Measurements from ENCODE around the gene TPGS1. TPM values are rescaled to one million over a fixed set of nuclear protein-coding genes. Genes with fewer than 3 reads are reported as not detected.

The TPGS1 gene
- total and polyA plus RNA-seq, 2 donors (not counting 1 experiment from before 2014, with no cell fraction given) = 8.1 to 33.8 TPM

- no peak overlapping the region for H3K4me3 Mint-ChIP-seq
- ChIA-PET POLR2A (no interaction called here), CTCF (no interaction called here)
- no peaks in the 10 kb centered on the region for H3K27me3 Mint-ChIP-seq
- 84% methylated on average over 11 of the region's 11 CpGs for WGBS (ENCODE audit: insufficient coverage)
- Histone ChIP-seq H4K20me1 (ENCODE audit: control insufficient read depth, insufficient read depth, low read length, poor library complexity, severe bottlenecking) (no peaks in the 10 kb centered on the region), H3K4me2 (replicated peaks; ENCODE audit: low read depth, low read length, poor library complexity, severe bottlenecking) (no peak overlapping the region), H3K4me3 (ENCODE audit: control extremely low read depth in 1 of 5, extremely low read depth in 1 of 5, insufficient read depth in 1 of 5, low read depth in 2 of 5, low read length in 4 of 5) (no peak overlapping the region), H3K4me1 (ENCODE audit: control insufficient read depth in 2 of 2, insufficient read depth in 2 of 2, low read length in 2 of 2) (no peaks in the 10 kb centered on the region), H3K27me3 (replicated peaks in 1 of 4; ENCODE audit: control extremely low read depth in 1 of 4, control insufficient read depth in 3 of 4, insufficient read depth in 4 of 4, low read length in 3 of 4) (peaks cover 0 to 7% (median under 1%) of the 10 kb centered on the region in 4 experiments), H2AFZ (ENCODE audit: insufficient read depth, low read depth, low read length, poor library complexity, severe bottlenecking) (no peak overlapping the region), H3K36me3 (replicated peaks in 1 of 2; ENCODE audit: control extremely low read depth in 1 of 2, control insufficient read depth in 1 of 2, extremely low read depth in 1 of 2, insufficient read depth in 2 of 2, low read length in 1 of 2) (no peaks in the 10 kb centered on the region), H3K79me2 (ENCODE audit: control insufficient read depth, insufficient read depth, low read length) (no peaks in the 10 kb centered on the region), H3K9ac (ENCODE audit: low read length) (no peak overlapping the region), H3K27ac (ENCODE audit: low read length in 2 of 2) (no peak overlapping the region), H3K9me3 (ENCODE audit: control extremely low read depth in 1 of 3, control insufficient read depth in 2 of 3, insufficient read depth in 1 of 3, low read length in 2 of 3) (peaks cover 0 to 8% (median 0%) of the 10 kb centered on the region in 3 donors)
- DNase-seq = no peak
- H3K4me1 Mint-ChIP-seq = no peaks in the 10 kb centered on the region
- intact Hi-C loops (cut with micrococcal nuclease) = no loop called here
- TF ChIP-seq EZH2 (IDR thresholded peaks at IDR 0.05; ENCODE audit: borderline replicate concordance, insufficient read depth, low read depth, low read length, poor library complexity, severe bottlenecking) = no peak
- TF ChIP-seq, protein P1, sequence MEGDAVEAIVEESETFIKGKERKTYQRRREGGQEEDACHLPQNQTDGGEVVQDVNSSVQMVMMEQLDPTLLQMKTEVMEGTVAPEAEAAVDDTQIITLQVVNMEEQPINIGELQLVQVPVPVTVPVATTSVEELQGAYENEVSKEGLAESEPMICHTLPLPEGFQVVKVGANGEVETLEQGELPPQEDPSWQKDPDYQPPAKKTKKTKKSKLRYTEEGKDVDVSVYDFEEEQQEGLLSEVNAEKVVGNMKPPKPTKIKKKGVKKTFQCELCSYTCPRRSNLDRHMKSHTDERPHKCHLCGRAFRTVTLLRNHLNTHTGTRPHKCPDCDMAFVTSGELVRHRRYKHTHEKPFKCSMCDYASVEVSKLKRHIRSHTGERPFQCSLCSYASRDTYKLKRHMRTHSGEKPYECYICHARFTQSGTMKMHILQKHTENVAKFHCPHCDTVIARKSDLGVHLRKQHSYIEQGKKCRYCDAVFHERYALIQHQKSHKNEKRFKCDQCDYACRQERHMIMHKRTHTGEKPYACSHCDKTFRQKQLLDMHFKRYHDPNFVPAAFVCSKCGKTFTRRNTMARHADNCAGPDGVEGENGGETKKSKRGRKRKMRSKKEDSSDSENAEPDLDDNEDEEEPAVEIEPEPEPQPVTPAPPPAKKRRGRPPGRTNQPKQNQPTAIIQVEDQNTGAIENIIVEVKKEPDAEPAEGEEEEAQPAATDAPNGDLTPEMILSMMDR (IDR thresholded peaks at IDR 0.05) = no peak
- H3K27ac Mint-ChIP-seq = no peak overlapping the region
- H3K9me3 Mint-ChIP-seq (ENCODE audit: insufficient read depth) = peaks cover 3% of the 10 kb centered on the region
- no peak for ATAC-seq (ENCODE audit: low read depth)
Measured at GRCh38 chr19:467554-467953, 39.7 kb upstream of the TPGS1 start.

- Histone ChIP-seq H3K9me3 (ENCODE audit: control extremely low read depth in 1 of 3, control insufficient read depth in 2 of 3, insufficient read depth in 1 of 3, low read length in 2 of 3) (peaks cover 0 to 4% (median 0%) of the 10 kb centered on the region in 3 donors), H3K36me3 (replicated peaks in 1 of 2; ENCODE audit: control extremely low read depth in 1 of 2, control insufficient read depth in 1 of 2, extremely low read depth in 1 of 2, insufficient read depth in 2 of 2, low read length in 1 of 2) (no peaks in the 10 kb centered on the region), H4K20me1 (ENCODE audit: control insufficient read depth, insufficient read depth, low read length, poor library complexity, severe bottlenecking) (no peaks in the 10 kb centered on the region), H3K27me3 (replicated peaks in 1 of 4; ENCODE audit: control extremely low read depth in 1 of 4, control insufficient read depth in 3 of 4, insufficient read depth in 4 of 4, low read length in 3 of 4) (no peaks in the 10 kb centered on the region), H3K4me2 (replicated peaks; ENCODE audit: low read depth, low read length, poor library complexity, severe bottlenecking) (no peak overlapping the region), H3K4me3 (ENCODE audit: control extremely low read depth in 1 of 5, extremely low read depth in 1 of 5, insufficient read depth in 1 of 5, low read depth in 2 of 5, low read length in 4 of 5) (no peak overlapping the region), H3K4me1 (ENCODE audit: control insufficient read depth in 2 of 2, insufficient read depth in 2 of 2, low read length in 2 of 2) (no peaks in the 10 kb centered on the region), H3K79me2 (ENCODE audit: control insufficient read depth, insufficient read depth, low read length) (no peaks in the 10 kb centered on the region), H3K9ac (ENCODE audit: low read length) (no peak overlapping the region), H3K27ac (ENCODE audit: low read length in 2 of 2) (no peak overlapping the region), H2AFZ (ENCODE audit: insufficient read depth, low read depth, low read length, poor library complexity, severe bottlenecking) (no peak overlapping the region)
- Mint-ChIP-seq H3K9me3 (ENCODE audit: insufficient read depth) (peaks cover 3% of the 10 kb centered on the region), H3K4me3 (no peak overlapping the region), H3K27ac (no peak overlapping the region), H3K27me3 (no peaks in the 10 kb centered on the region), H3K4me1 (no peaks in the 10 kb centered on the region)
- ATAC-seq (ENCODE audit: low read depth) = no peak
- WGBS (ENCODE audit: insufficient coverage) = 83% methylated on average over 27 of the region's 27 CpGs
- TF ChIP-seq, protein P1 (IDR thresholded peaks at IDR 0.05) = no peak
- no peak for TF ChIP-seq EZH2 (IDR thresholded peaks at IDR 0.05; ENCODE audit: borderline replicate concordance, insufficient read depth, low read depth, low read length, poor library complexity, severe bottlenecking)
- intact Hi-C loops (cut with micrococcal nuclease) = no loop called here
- no peak for DNase-seq
- ChIA-PET POLR2A (no interaction called here), CTCF (no interaction called here)
Measured at GRCh38 chr19:468587-469256, 38.6 kb upstream of the TPGS1 start.
